H1 (cell line): ENCODE results near the gene GPLD1. TPM values are rescaled to one million over a fixed set of nuclear protein-coding genes. Genes with fewer than 3 reads are reported as not detected.

ENCODE experiments used
- CTCF ChIA-PET: fragments of 300-600 bp; sonication (Branson Sonifier 250); formaldehyde crosslinking; loops from one replicate; lab custom pipeline; 2021; ENCODE audit not compliant: partially characterized antibody; lab: Charles Lee
- POLR2A ChIA-PET: fragments of 300-600 bp; sonication (Branson Sonifier 250); formaldehyde crosslinking; loops from one replicate; lab custom pipeline; 2021; ENCODE audit warnings: inconsistent platforms; ENCODE audit not compliant: partially characterized antibody; lab: Charles Lee
- DNase-seq, 2 experiments: peaks; one replicate each; pipeline versions ENCODE4 v3.0.0 to v3.0.0-alpha.2; 2010 to 2022; ENCODE audit warnings: low spot score in 2 of 2, low read depth in 1 of 2, mixed read lengths in 1 of 2
- FAIRE-seq: peaks from 2 replicates; lab custom pipeline; 2011; peaks lifted over from hg19 to GRCh38; lab: Jason Lieb, UNC
- H2AFZ ChIP-seq: 2 replicates; pipeline ENCODE4 v1.8.1; 2012; ENCODE audit warnings: low read length, inconsistent platforms
- H2AK5ac ChIP-seq: 2 replicates; pipeline ENCODE4 v1.6.1; 2013; ENCODE audit warnings: low read depth, low read length
- H2BK120ac ChIP-seq: replicated peaks from 2 replicates; pipeline ENCODE3; 2013; ENCODE audit warnings: low read depth, low read length, inconsistent platforms
- H2BK12ac ChIP-seq: 2 replicates; pipeline ENCODE4 v1.6.1; 2013; ENCODE audit warnings: low read depth, low read length
- H2BK15ac ChIP-seq: 2 replicates; pipeline ENCODE4 v1.6.1; 2013; ENCODE audit warnings: low read length
- H2BK20ac ChIP-seq: 2 replicates; pipeline ENCODE4 v1.6.1; 2013; ENCODE audit warnings: low read length
- H2BK5ac ChIP-seq: 2 replicates; pipeline ENCODE4 v1.6.1; 2013; ENCODE audit warnings: low read depth, low read length
- H3K14ac ChIP-seq: 2 replicates; pipeline ENCODE4 v1.6.1; 2013; ENCODE audit warnings: inconsistent platforms; ENCODE audit not compliant: insufficient read length
- H3K18ac ChIP-seq: 2 replicates; pipeline ENCODE4 v1.6.1; 2013; ENCODE audit warnings: low read length; ENCODE audit errors: extremely low read depth
- H3K23ac ChIP-seq: 2 replicates; pipeline ENCODE4 v1.6.1; 2013; ENCODE audit warnings: inconsistent platforms; ENCODE audit not compliant: insufficient read length
- H3K23me2 ChIP-seq: 2 replicates; pipeline ENCODE4 v1.6.1; 2013; ENCODE audit warnings: low read depth, low read length
- H3K27ac ChIP-seq: 2 replicates; pipeline ENCODE4 v1.6.1; 2011; ENCODE audit warnings: low read depth, low read length, inconsistent platforms
- H3K27me3 ChIP-seq, 4 experiments: replicated peaks in 1 of 4; 1 replicate in 1 of 4; 2 replicates in 3 of 4; pipeline versions ENCODE4 v1.6.1 to v1.8.1; 2011 to 2013; ENCODE audit warnings: low read length in 3 of 4, mild to moderate bottlenecking in 3 of 4, inconsistent platforms in 2 of 4, mixed read lengths in 2 of 4, moderate library complexity in 1 of 4; ENCODE audit not compliant: control insufficient read depth in 3 of 4, insufficient read depth in 3 of 4; ENCODE audit errors: extremely low read depth in 1 of 4
- H3K36me3 ChIP-seq, 4 experiments: 2 replicates each; pipeline versions ENCODE4 v1.6.1 to v1.8.1; 2011 to 2013; ENCODE audit warnings: mild to moderate bottlenecking in 4 of 4, low read length in 3 of 4, moderate library complexity in 2 of 4, control low read depth in 1 of 4, inconsistent platforms in 1 of 4; ENCODE audit not compliant: insufficient read depth in 4 of 4, control insufficient read depth in 2 of 4
- H3K4ac ChIP-seq: replicated peaks from 2 replicates; pipeline ENCODE3; 2013; ENCODE audit warnings: low read length, low read depth, mixed read lengths, inconsistent platforms; ENCODE audit not compliant: insufficient read length
- H3K4me1 ChIP-seq, 4 experiments: replicated peaks in 1 of 4; 1 replicate in 1 of 4; 2 replicates in 3 of 4; pipeline versions ENCODE4 v1.6.1 to v1.8.1; 2011 to 2013; ENCODE audit warnings: low read length in 3 of 4, inconsistent platforms in 2 of 4, mixed read lengths in 1 of 4; ENCODE audit not compliant: insufficient read depth in 4 of 4, control insufficient read depth in 3 of 4
- H3K4me2 ChIP-seq, 2 experiments: 2 replicates each; pipeline versions ENCODE4 v1.6.1 to v1.8.1; 2011 to 2013; ENCODE audit warnings: low read depth in 2 of 2, low read length in 2 of 2, control low read depth in 1 of 2, inconsistent platforms in 1 of 2, mild to moderate bottlenecking in 1 of 2; ENCODE audit not compliant: insufficient read depth in 1 of 2
- H3K4me3 ChIP-seq, 4 experiments: fragments of 200-600, 300-600 bp in 1 of 4; sonication (generic), shearing (Covaris generic), sonication (Bioruptor Twin) in 1 of 4; 2 replicates each; pipeline versions ENCODE4 v1.5.1 to v1.8.1; 2011 to 2016; ENCODE audit warnings: low read length in 4 of 4, low read depth in 3 of 4, control low read depth in 2 of 4, inconsistent platforms in 2 of 4, mild to moderate bottlenecking in 2 of 4, mixed read lengths in 1 of 4, moderate library complexity in 1 of 4; ENCODE audit not compliant: insufficient read depth in 2 of 4; ENCODE audit errors: extremely low read depth in 1 of 4
- H3K56ac ChIP-seq: replicated peaks from 2 replicates; pipeline ENCODE3; 2013; ENCODE audit warnings: low read depth, mild to moderate bottlenecking, mixed read lengths, low read length, inconsistent platforms; ENCODE audit not compliant: insufficient read length
- H3K79me1 ChIP-seq: 2 replicates; pipeline ENCODE4 v1.6.1; 2013; ENCODE audit warnings: low read depth, low read length, control low read depth
- H3K79me2 ChIP-seq, 2 experiments: 2 replicates each; pipeline versions ENCODE4 v1.6.1 to v1.8.1; 2012 to 2013; ENCODE audit warnings: low read length in 2 of 2, mild to moderate bottlenecking in 2 of 2, inconsistent platforms in 1 of 2; ENCODE audit not compliant: insufficient read depth in 2 of 2, control insufficient read depth in 1 of 2
- H3K9ac ChIP-seq, 4 experiments: replicated peaks in 1 of 4; 1 replicate in 1 of 4; 2 replicates in 3 of 4; pipeline versions ENCODE4 v1.6.1 to v1.8.1; 2011 to 2013; ENCODE audit warnings: low read depth in 3 of 4, low read length in 3 of 4, control low read depth in 2 of 4, mild to moderate bottlenecking in 2 of 4, moderate library complexity in 2 of 4, inconsistent platforms in 1 of 4; ENCODE audit errors: extremely low read depth in 1 of 4
- H3K9me3 ChIP-seq, 2 experiments: 2 replicates each; pipeline versions ENCODE4 v1.6.1 to v1.8.1; 2012 to 2013; ENCODE audit warnings: mild to moderate bottlenecking in 2 of 2, moderate library complexity in 2 of 2, control low read depth in 1 of 2, inconsistent platforms in 1 of 2, low read depth in 1 of 2, low read length in 1 of 2, mixed read lengths in 1 of 2; ENCODE audit not compliant: insufficient read depth in 2 of 2
- H4K20me1 ChIP-seq, 2 experiments: replicated peaks in 1 of 2; 2 replicates each; pipeline versions ENCODE3 to v1.8.1; 2011 to 2013; ENCODE audit warnings: inconsistent platforms in 2 of 2, low read length in 2 of 2, mild to moderate bottlenecking in 1 of 2; ENCODE audit not compliant: insufficient read depth in 2 of 2, control insufficient read depth in 1 of 2
- H4K5ac ChIP-seq: 2 replicates; pipeline ENCODE4 v1.6.1; 2013; ENCODE audit warnings: low read length, low read depth, mixed read lengths, inconsistent platforms; ENCODE audit not compliant: insufficient read length
- H4K8ac ChIP-seq: 2 replicates; pipeline ENCODE4 v1.8.0; 2013; ENCODE audit warnings: mild to moderate bottlenecking, moderate library complexity, low read length, inconsistent platforms; ENCODE audit not compliant: insufficient read depth; ENCODE audit errors: extremely low read depth
- H4K91ac ChIP-seq: replicated peaks from 2 replicates; pipeline ENCODE3; 2013; ENCODE audit warnings: low read length, mixed read lengths, inconsistent platforms; ENCODE audit not compliant: insufficient read length
- E2F6 ChIP-seq: IDR thresholded peaks from 2 replicates; pipeline ENCODE4 v1.6.1; 2012; ENCODE audit warnings: inconsistent platforms
- GABPA ChIP-seq: IDR thresholded peaks from 2 replicates; pipeline ENCODE4 v1.6.1; 2011; ENCODE audit warnings: mild to moderate bottlenecking, low read length, moderate library complexity, borderline replicate concordance; ENCODE audit not compliant: insufficient read depth
- JUND ChIP-seq: IDR thresholded peaks from 2 replicates; pipeline ENCODE4 v1.6.1; 2011; ENCODE audit warnings: mild to moderate bottlenecking, improper control_type of control experiment, low read length
- NANOG ChIP-seq: IDR thresholded peaks from 2 replicates; pipeline ENCODE4 v1.6.1; 2011; ENCODE audit warnings: low read length, low read depth, mild to moderate bottlenecking, inconsistent platforms; ENCODE audit not compliant: insufficient read depth, poor library complexity, severe bottlenecking
- RAD21 ChIP-seq, 2 experiments: IDR thresholded peaks in 1 of 2; conservative IDR thresholded peaks in 1 of 2; 2 replicates each; pipeline ENCODE4 v1.6.1; 2011; ENCODE audit warnings: low read depth in 2 of 2, low read length in 2 of 2, improper control_type of control experiment in 1 of 2, inconsistent platforms in 1 of 2, mild to moderate bottlenecking in 1 of 2, moderate library complexity in 1 of 2
- RBBP5 ChIP-seq: IDR thresholded peaks from 2 replicates; pipeline ENCODE4 v1.7.1; 2012; ENCODE audit warnings: low read depth, mild to moderate bottlenecking, inconsistent platforms, low read length, moderate library complexity, borderline replicate concordance
- RXRA ChIP-seq: IDR thresholded peaks from 2 replicates; pipeline ENCODE4 v1.6.1; 2011; ENCODE audit warnings: low read depth, mild to moderate bottlenecking, low read length, moderate library complexity; ENCODE audit not compliant: insufficient read depth
- TEAD4 ChIP-seq: IDR thresholded peaks from 2 replicates; pipeline ENCODE4 v1.6.1; 2012; ENCODE audit warnings: low read depth, low read length, inconsistent platforms, mixed read lengths
- WGBS, 2 experiments: shearing (Covaris generic) in 1 of 2; methylation state at CpG; one replicate each; pipeline versions ENCODE4 v1.1.6 to v1.1.7; 2013 to 2015; ENCODE audit warnings: low lambda C conversion rate in 2 of 2, mixed read lengths in 2 of 2, inconsistent platforms in 1 of 2, low coverage in 1 of 2, missing lambda C conversion rate in 1 of 2; ENCODE audit not compliant: insufficient replicate concordance in 2 of 2, insufficient coverage in 1 of 2, insufficient read length in 1 of 2; ENCODE audit errors: extremely low coverage in 1 of 2, missing lambda C conversion rate in 1 of 2; 5-methylcytosine and 5-hydroxymethylcytosine counted together
- polyA plus RNA-seq, 7 experiments: library from polyadenylated mRNA; depleted of rRNA in 3 of 7; stranded (reverse) in 5 of 7; unstranded in 2 of 7; fragments of >200 nt in 5 of 7; fragments of 200-250 nt in 2 of 7; gene quantifications; 1 replicate in 5 of 7; 2 replicates in 1 of 7; 4 replicates in 1 of 7; pipeline versions ENCODE4 v1.2.1 to v1.2.3, GENCODE V29; 2011 to 2013; ENCODE audit warnings: missing spikeins in 2 of 7, mixed read lengths in 2 of 7
- total RNA-seq: library from RNA; stranded (reverse); fragmentation: NEBNext Ultra II Directional; extraction: Animal tissue kit (Norgen Biotek cat#: 25700); gene quantifications from 2 replicates; pipeline ENCODE4 v1.2.1, GENCODE V29; 2021

The GPLD1 gene
- total and polyA plus RNA-seq, 2 of the 8 experiments (the other 6 are each of a cell fraction or from before 2014, with no cell fraction given), result 3.7 to 5.3 TPM

- peaks cover 3 to 80% of the 10 kb centered on the region in 2 experiments; a peak in 3 of 4 replicates for H3K79me2 ChIP-seq
- CTCF ChIA-PET, result interaction anchor here (0.6 to 1.3 kb wide), 3 partner anchors 16 to 122 kb away, joined by 3 to 5 read pairs (median 3); no protein-coding TSS in a partner anchor
Observed at GRCh38 chr6:24405262-24405661, 84.1 kb downstream of the GPLD1 start.

More at GRCh38 chr6:24405262-24405661, 84.1 kb downstream of the GPLD1 start:
- Histone ChIP-seq H2BK15ac (no peak overlapping the region), H4K20me1 (peaks cover 0 to 4% of the 10 kb centered on the region in 2 experiments), H3K36me3 (peaks cover 0 to 56% (median 18%) of the 10 kb centered on the region in 4 experiments; a peak in 5 of 8 replicates), H4K5ac (no peak overlapping the region), H2BK5ac (0 out of 2 replicates have a peak overlapping the region, but pooled peaks have one; percentile 6), H3K27ac (no peak overlapping the region), H3K14ac (no peak overlapping the region), H3K9me3 (no peaks in the 10 kb centered on the region), H3K4me3 (peak overlapping the region; percentile 7 to 94 (median 86); a peak in 4 of 8 replicates), H3K4me1 (peaks cover 0 to 17% (median 11%) of the 10 kb centered on the region in 4 experiments; a peak in 6 of 7 replicates), H2BK12ac (no peak overlapping the region), H2BK20ac (no peak overlapping the region), H4K91ac (no peak overlapping the region), H4K8ac (no peak overlapping the region), H3K9ac (peak overlapping the region in 1 of 4 experiments; percentile 0; a peak in 1 of 7 replicates), H2BK120ac (peak overlapping the region; percentile 79), H3K23ac (no peak overlapping the region), H3K4ac (no peak overlapping the region), H3K18ac (no peak overlapping the region), H3K23me2 (peaks cover 2% of the 10 kb centered on the region; the same call in 1 of the 2 replicates), H2AK5ac (no peak overlapping the region), H3K56ac (no peak overlapping the region), H3K27me3 (no peaks in the 10 kb centered on the region), H2AFZ (no peak overlapping the region), H3K79me1 (no peaks in the 10 kb centered on the region), H3K4me2 (peak overlapping the region; percentile 65 to 81)
- 55% methylated on average over 5 of the region's 5 CpGs; no CpG with 5 or more reads in 1 of the 2 experiments for WGBS, 2 experiments
- TF ChIP-seq RBBP5 (no peak), JUND (no peak), RAD21 (IDR thresholded peaks at IDR 0.05 in 1 of 2, conservative IDR thresholded peaks at IDR 0.05 in 1 of 2; ENCODE audit: low read depth in 2 of 2, low read length in 2 of 2) (no peak), TEAD4 (no peak), E2F6 (no peak), RXRA (no peak), NANOG (peak; percentile 17), GABPA (no peak)
- FAIRE-seq (no peak), DNase-seq (no peak)
- POLR2A ChIA-PET, result interaction anchor here (0.6 to 1.6 kb wide), 9 partner anchors 10 to 259 kb away, joined by 3 to 18 read pairs (median 5); no protein-coding TSS in a partner anchor
